Suppressor macrophage (primary cell): ENCODE results near the gene HOXA13.

Experiments
- DNase-seq, 4 experiments: peaks; one replicate each; pipeline ENCODE4 v3.0.0-alpha.2; 2020 to 2022

Gene HOXA13

GRCh38 chr7:27192546-27193334, 7.2 kb downstream of the HOXA13 start:
- peak; percentile 64 to 85 (median 80) for DNase-seq

- DNase-seq, result no peak
Observed at GRCh38 chr7:27191833-27192545, 7.9 kb downstream of the HOXA13 start.

GRCh38 chr7:27191161-27191731, 8.6 kb downstream of the HOXA13 start:
- no peak for DNase-seq

- DNase-seq, result no peak
Observed at GRCh38 chr7:27189997-27190748, 9.7 kb downstream of the HOXA13 start.

- no peak for DNase-seq
Observed at GRCh38 chr7:27189295-27189996, 10.4 kb downstream of the HOXA13 start.

- peak; percentile 40 to 68 (median 56) for DNase-seq
Observed at GRCh38 chr7:27188386-27189294, 11.3 kb downstream of the HOXA13 start.

GRCh38 chr7:27187475-27188385, 12.2 kb downstream of the HOXA13 start:
- DNase-seq, result no peak

GRCh38 chr7:27186668-27187474, 13.0 kb downstream of the HOXA13 start:
- no peak for DNase-seq

GRCh38 chr7:27185854-27186667, 13.8 kb downstream of the HOXA13 start:
- peak in 1 of 4 experiments; percentile 27 for DNase-seq

- peak in 1 of 4 experiments; percentile 34 for DNase-seq
Observed at GRCh38 chr7:27185013-27185853, 14.7 kb downstream of the HOXA13 start, which contains the start of gene HOXA11. Gene HOXA11 (minus strand): TSS chr7:27185232. CDS start chr7:27185144, 88 bp downstream.

GRCh38 chr7:27184337-27185012, 15.4 kb downstream of the HOXA13 start:
- DNase-seq, result peak in 3 of 4 experiments; percentile 47 to 73 (median 66)

- DNase-seq, result peak in 1 of 4 experiments; percentile 52
Observed at GRCh38 chr7:27183682-27184336, 16.1 kb downstream of the HOXA13 start.

- DNase-seq, result no peak
Observed at GRCh38 chr7:27182861-27183681, 16.8 kb downstream of the HOXA13 start.

- no peak for DNase-seq
Observed at GRCh38 chr7:27182285-27182841, 17.5 kb downstream of the HOXA13 start.
